HS-27A (cell line): ENCODE measurements around the gene SNORC.
"Not testable (repeated sequence)": the region's sequence is repeated elsewhere in the genome, so short reads cannot be mapped to it uniquely, and the experiment has no call there.

Experiments used
- DNase-seq: peaks from one replicate; pipeline ENCODE4 v3.0.0-alpha.2; 2012; ENCODE audit warnings: low read depth, missing footprints

The SNORC gene

GRCh38 chr2:232870018-232870765 is at the start of gene SNORC:
Gene SNORC (plus strand): TSS chr2:232870264. CDS start chr2:232870342, 78 bp downstream.
- no peak for DNase-seq

- DNase-seq = no peak
Measured at GRCh38 chr2:232829988-232830387, 40.1 kb upstream of the SNORC start.

- no peak for DNase-seq
Measured at GRCh38 chr2:232831496-232831895, 38.6 kb upstream of the SNORC start.

- DNase-seq = no peak
Measured at GRCh38 chr2:232833830-232834229, 36.2 kb upstream of the SNORC start.

GRCh38 chr2:232835687-232836208 is 34.3 kb upstream of the SNORC start:
- DNase-seq = no peak

- DNase-seq = no peak
Measured at GRCh38 chr2:232836934-232837333, 33.1 kb upstream of the SNORC start.

GRCh38 chr2:232838406-232838874 is 31.6 kb upstream of the SNORC start:
- DNase-seq = no peak

GRCh38 chr2:232839411-232840079 is 30.5 kb upstream of the SNORC start:
- no peak for DNase-seq

GRCh38 chr2:232842689-232843088 is 27.4 kb upstream of the SNORC start:
- no peak for DNase-seq

- no peak for DNase-seq
Measured at GRCh38 chr2:232843834-232844233, 26.2 kb upstream of the SNORC start.

- DNase-seq = no peak
Measured at GRCh38 chr2:232846055-232846454, 24.0 kb upstream of the SNORC start.

- DNase-seq = no peak
Measured at GRCh38 chr2:232850039-232850438, 20.0 kb upstream of the SNORC start.

- DNase-seq = not testable (repeated sequence)
Measured at GRCh38 chr2:232852081-232852480, 18.0 kb upstream of the SNORC start.

GRCh38 chr2:232852676-232853075 is 17.4 kb upstream of the SNORC start:
- no peak for DNase-seq

GRCh38 chr2:232854082-232854481 is 16.0 kb upstream of the SNORC start:
- peak; percentile 64 for DNase-seq

GRCh38 chr2:232857158-232857563 is 12.9 kb upstream of the SNORC start:
- no peak for DNase-seq

GRCh38 chr2:232859385-232859916 is 10.6 kb upstream of the SNORC start:
- DNase-seq = no peak

GRCh38 chr2:232860593-232861241 is 9.3 kb upstream of the SNORC start:
- no peak for DNase-seq

GRCh38 chr2:232861353-232861752 is 8.7 kb upstream of the SNORC start:
- DNase-seq = no peak

GRCh38 chr2:232863996-232864395 is 6.1 kb upstream of the SNORC start:
- DNase-seq = no peak

GRCh38 chr2:232865165-232865564 is 4.9 kb upstream of the SNORC start:
- DNase-seq = no peak

- DNase-seq = no peak
Measured at GRCh38 chr2:232866104-232866503, 4.0 kb upstream of the SNORC start.
